ENCODE measurements around the gene TEX29.

- TF ChIP-seq CTCF (IDR thresholded peaks at IDR 0.05) = no peak
- TF ChIP-seq POLR2A (IDR thresholded peaks at IDR 0.05) = no peak
- no peak for TF ChIP-seq EP300 (IDR thresholded peaks at IDR 0.05)
Observed at GRCh38 chr13:111368091-111368490, 47.6 kb downstream of the TEX29 start.

All from upper lobe of left lung (tissue), 4 donors.